K562 (cell line): ENCODE results near the gene SUSD5. TPM values are rescaled to one million over a fixed set of nuclear protein-coding genes. Genes with fewer than 3 reads are reported as not detected.

Experiments
- ESRRA ChIP-seq: fragments of 450-650 bp; IDR thresholded peaks from 2 replicates; pipeline ENCODE4 v1.6.1; 2014; ENCODE audit warnings: low read depth, mild to moderate bottlenecking, moderate library complexity, borderline replicate concordance
- JUNB ChIP-seq: fragments of 450-650 bp; formaldehyde crosslinking; conservative IDR thresholded peaks from 2 replicates; pipeline ENCODE4 v1.4.0; 2020; ENCODE audit warnings: mild to moderate bottlenecking
- KDM5B ChIP-seq: fragments of 200-600 bp; sonication (generic); IDR thresholded peaks from 2 replicates; pipeline ENCODE4 v1.6.1; 2012; ENCODE audit warnings: low read depth, mild to moderate bottlenecking, moderate library complexity, low read length, control low read depth, inconsistent platforms; ENCODE audit not compliant: insufficient replicate concordance
- MEF2D ChIP-seq: conservative IDR thresholded peaks from 2 replicates; pipeline ENCODE4 v1.6.1; 2016; ENCODE audit warnings: low read depth, missing genetic modification characterization, missing compliant biosample characterization
- RCOR1 ChIP-seq, 2 experiments: IDR thresholded peaks; 2 replicates each; pipeline ENCODE4 v1.6.1; 2012; ENCODE audit warnings: low read depth in 2 of 2, low read length in 2 of 2, borderline replicate concordance in 1 of 2, improper control_type of control experiment in 1 of 2
- SIN3A ChIP-seq, 2 experiments: fragments of 150-350 bp in 1 of 2; IDR thresholded peaks; 2 replicates each; pipeline ENCODE4 v1.6.1; 2011 to 2016; ENCODE audit warnings: borderline replicate concordance in 2 of 2, low read depth in 2 of 2, low read length in 2 of 2, mild to moderate bottlenecking in 2 of 2, moderate library complexity in 2 of 2; ENCODE audit not compliant: control insufficient read depth in 1 of 2
- ZBED1 ChIP-seq: IDR thresholded peaks from 2 replicates; pipeline ENCODE4 v1.6.1; 2014
- ZNF695 ChIP-seq: fragments of 450-650 bp; formaldehyde crosslinking; IDR thresholded peaks from 2 replicates; pipeline ENCODE4 v1.4.0; 2020; ENCODE audit warnings: mild to moderate bottlenecking, moderate library complexity
- polyA plus RNA-seq, 8 experiments: library from polyadenylated mRNA; depleted of rRNA in 4 of 8; stranded (reverse) in 5 of 8; unstranded in 3 of 8; fragments of >200 nt; fragmentation: Nextera tagmentation in 2 of 8; fragmentation: Illumina TruSeq in 1 of 8; extraction: Ambion mirVana in 2 of 8; extraction: Trizol in 1 of 8; gene quantifications; 2 replicates each; pipeline versions ENCODE4 v1.2.1 to v1.2.3, GENCODE V29; 2011 to 2014; ENCODE audit warnings: inconsistent platforms in 1 of 8, missing spikeins in 1 of 8
- total RNA-seq, 7 experiments: library from RNA; depleted of rRNA in 6 of 7; stranded (reverse); fragments of >200 nt in 6 of 7; fragmentation: Illumina TruSeq in 2 of 7; extraction: Trizol in 2 of 7; gene quantifications; 2 replicates each; pipeline versions ENCODE4 v1.2.1 to v1.2.3, GENCODE V29; 2011 to 2021; ENCODE audit warnings: low replicate concordance in 1 of 7
- TF ChIP-seq, protein P1 (sequence below): fragments of 450-650 bp; IDR thresholded peaks from 2 replicates; pipeline ENCODE4 v1.6.1; 2017; ENCODE audit warnings: antibody characterized with exemption, mild to moderate bottlenecking
- TF ChIP-seq, protein P2 (sequence below), 2 experiments: fragments of 450-650 bp; IDR thresholded peaks; 2 replicates each; pipeline ENCODE4 v1.6.1; 2018; ENCODE audit warnings: mild to moderate bottlenecking in 2 of 2, low read depth in 1 of 2; ENCODE audit not compliant: partially characterized antibody in 2 of 2
- TF ChIP-seq, protein P3 (sequence below): sonication (generic); formaldehyde crosslinking; IDR thresholded peaks from 2 replicates; pipeline ENCODE4 v1.8.0; 2022; ENCODE audit warnings: mild to moderate bottlenecking, missing genetic modification reagents
- TF ChIP-seq, protein P4 (sequence below): sonication (generic); formaldehyde crosslinking; IDR thresholded peaks from 2 replicates; pipeline ENCODE4 v1.8.1; 2023; ENCODE audit warnings: mild to moderate bottlenecking, missing genetic modification reagents, moderate library complexity

Gene SUSD5
- total and polyA plus RNA-seq, 9 of the 15 experiments (the other 6 are each of a cell fraction or from before 2014, with no cell fraction given), result not detected

DNA sequence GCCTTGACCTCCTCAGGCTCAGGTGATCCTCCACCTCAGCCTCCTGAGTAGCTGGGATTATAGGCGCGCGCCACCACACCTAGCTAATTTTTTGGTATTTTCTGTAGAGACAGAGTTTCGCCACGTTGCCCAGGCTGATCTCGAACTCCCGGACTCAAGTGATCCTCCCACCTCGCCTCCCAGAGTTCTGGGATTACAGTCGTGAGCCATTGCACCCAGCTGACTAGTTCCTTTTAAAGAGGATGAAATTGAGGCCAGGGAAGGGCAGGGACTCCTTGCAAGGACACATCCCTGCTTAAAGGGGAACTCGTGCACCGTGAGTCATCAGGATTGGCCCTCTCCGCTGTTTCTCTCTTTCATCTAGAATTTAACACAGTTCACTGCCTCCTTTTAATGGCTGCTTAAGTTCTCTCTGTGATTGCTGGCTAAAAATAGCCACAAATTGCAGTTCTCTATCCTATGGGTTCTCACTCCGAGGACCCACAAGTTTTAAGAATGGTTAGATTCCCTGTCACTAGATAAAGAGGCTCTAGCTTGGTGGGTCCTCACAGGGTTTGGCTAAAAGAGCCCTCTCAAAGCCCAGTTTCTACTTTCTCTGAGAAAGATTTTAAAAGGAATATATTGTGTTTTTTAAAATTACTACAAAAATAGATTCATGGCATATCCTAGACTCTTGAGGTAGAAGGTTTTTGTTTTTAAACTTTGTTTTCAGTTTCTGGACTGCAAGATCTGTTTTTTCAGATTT lies 103.4 kb downstream of the SUSD5 start (continued):
- TF ChIP-seq, protein P1, sequence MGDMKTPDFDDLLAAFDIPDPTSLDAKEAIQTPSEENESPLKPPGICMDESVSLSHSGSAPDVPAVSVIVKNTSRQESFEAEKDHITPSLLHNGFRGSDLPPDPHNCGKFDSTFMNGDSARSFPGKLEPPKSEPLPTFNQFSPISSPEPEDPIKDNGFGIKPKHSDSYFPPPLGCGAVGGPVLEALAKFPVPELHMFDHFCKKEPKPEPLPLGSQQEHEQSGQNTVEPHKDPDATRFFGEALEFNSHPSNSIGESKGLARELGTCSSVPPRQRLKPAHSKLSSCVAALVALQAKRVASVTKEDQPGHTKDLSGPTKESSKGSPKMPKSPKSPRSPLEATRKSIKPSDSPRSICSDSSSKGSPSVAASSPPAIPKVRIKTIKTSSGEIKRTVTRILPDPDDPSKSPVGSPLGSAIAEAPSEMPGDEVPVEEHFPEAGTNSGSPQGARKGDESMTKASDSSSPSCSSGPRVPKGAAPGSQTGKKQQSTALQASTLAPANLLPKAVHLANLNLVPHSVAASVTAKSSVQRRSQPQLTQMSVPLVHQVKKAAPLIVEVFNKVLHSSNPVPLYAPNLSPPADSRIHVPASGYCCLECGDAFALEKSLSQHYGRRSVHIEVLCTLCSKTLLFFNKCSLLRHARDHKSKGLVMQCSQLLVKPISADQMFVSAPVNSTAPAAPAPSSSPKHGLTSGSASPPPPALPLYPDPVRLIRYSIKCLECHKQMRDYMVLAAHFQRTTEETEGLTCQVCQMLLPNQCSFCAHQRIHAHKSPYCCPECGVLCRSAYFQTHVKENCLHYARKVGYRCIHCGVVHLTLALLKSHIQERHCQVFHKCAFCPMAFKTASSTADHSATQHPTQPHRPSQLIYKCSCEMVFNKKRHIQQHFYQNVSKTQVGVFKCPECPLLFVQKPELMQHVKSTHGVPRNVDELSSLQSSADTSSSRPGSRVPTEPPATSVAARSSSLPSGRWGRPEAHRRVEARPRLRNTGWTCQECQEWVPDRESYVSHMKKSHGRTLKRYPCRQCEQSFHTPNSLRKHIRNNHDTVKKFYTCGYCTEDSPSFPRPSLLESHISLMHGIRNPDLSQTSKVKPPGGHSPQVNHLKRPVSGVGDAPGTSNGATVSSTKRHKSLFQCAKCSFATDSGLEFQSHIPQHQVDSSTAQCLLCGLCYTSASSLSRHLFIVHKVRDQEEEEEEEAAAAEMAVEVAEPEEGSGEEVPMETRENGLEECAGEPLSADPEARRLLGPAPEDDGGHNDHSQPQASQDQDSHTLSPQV, result peak; percentile 84
- peak; percentile 25 to 90; a peak in 2 of 4 replicates for TF ChIP-seq RCOR1 (IDR thresholded peaks at IDR 0.05; ENCODE audit: borderline replicate concordance in 1 of 2, low read depth in 2 of 2, low read length in 2 of 2)
- TF ChIP-seq, protein P2, sequence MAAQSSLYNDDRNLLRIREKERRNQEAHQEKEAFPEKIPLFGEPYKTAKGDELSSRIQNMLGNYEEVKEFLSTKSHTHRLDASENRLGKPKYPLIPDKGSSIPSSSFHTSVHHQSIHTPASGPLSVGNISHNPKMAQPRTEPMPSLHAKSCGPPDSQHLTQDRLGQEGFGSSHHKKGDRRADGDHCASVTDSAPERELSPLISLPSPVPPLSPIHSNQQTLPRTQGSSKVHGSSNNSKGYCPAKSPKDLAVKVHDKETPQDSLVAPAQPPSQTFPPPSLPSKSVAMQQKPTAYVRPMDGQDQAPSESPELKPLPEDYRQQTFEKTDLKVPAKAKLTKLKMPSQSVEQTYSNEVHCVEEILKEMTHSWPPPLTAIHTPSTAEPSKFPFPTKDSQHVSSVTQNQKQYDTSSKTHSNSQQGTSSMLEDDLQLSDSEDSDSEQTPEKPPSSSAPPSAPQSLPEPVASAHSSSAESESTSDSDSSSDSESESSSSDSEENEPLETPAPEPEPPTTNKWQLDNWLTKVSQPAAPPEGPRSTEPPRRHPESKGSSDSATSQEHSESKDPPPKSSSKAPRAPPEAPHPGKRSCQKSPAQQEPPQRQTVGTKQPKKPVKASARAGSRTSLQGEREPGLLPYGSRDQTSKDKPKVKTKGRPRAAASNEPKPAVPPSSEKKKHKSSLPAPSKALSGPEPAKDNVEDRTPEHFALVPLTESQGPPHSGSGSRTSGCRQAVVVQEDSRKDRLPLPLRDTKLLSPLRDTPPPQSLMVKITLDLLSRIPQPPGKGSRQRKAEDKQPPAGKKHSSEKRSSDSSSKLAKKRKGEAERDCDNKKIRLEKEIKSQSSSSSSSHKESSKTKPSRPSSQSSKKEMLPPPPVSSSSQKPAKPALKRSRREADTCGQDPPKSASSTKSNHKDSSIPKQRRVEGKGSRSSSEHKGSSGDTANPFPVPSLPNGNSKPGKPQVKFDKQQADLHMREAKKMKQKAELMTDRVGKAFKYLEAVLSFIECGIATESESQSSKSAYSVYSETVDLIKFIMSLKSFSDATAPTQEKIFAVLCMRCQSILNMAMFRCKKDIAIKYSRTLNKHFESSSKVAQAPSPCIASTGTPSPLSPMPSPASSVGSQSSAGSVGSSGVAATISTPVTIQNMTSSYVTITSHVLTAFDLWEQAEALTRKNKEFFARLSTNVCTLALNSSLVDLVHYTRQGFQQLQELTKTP (IDR thresholded peaks at IDR 0.05; ENCODE audit: low read depth in 1 of 2, partially characterized antibody in 2 of 2), result peak in 1 of 2 experiments; percentile 41
- TF ChIP-seq, protein P3, sequence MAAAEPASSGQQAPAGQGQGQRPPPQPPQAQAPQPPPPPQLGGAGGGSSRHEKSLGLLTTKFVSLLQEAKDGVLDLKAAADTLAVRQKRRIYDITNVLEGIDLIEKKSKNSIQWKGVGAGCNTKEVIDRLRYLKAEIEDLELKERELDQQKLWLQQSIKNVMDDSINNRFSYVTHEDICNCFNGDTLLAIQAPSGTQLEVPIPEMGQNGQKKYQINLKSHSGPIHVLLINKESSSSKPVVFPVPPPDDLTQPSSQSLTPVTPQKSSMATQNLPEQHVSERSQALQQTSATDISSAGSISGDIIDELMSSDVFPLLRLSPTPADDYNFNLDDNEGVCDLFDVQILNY (CRISPR knock-in tag), result no peak
- TF ChIP-seq MEF2D (tag), result peak; percentile 95
- peak; percentile 64 for TF ChIP-seq JUNB (CRISPR knock-in tag)
- peak; percentile 51 for TF ChIP-seq KDM5B
- TF ChIP-seq, protein P4, sequence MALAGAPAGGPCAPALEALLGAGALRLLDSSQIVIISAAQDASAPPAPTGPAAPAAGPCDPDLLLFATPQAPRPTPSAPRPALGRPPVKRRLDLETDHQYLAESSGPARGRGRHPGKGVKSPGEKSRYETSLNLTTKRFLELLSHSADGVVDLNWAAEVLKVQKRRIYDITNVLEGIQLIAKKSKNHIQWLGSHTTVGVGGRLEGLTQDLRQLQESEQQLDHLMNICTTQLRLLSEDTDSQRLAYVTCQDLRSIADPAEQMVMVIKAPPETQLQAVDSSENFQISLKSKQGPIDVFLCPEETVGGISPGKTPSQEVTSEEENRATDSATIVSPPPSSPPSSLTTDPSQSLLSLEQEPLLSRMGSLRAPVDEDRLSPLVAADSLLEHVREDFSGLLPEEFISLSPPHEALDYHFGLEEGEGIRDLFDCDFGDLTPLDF (CRISPR knock-in tag), result no peak
- peak; percentile 19 to 47; a peak in 1 of 4 replicates for TF ChIP-seq SIN3A (IDR thresholded peaks at IDR 0.05; ENCODE audit: borderline replicate concordance in 2 of 2, control insufficient read depth in 1 of 2, low read depth in 2 of 2, low read length in 2 of 2)
- peak; percentile 90 for TF ChIP-seq ESRRA
- TF ChIP-seq ZBED1, result no peak
- no peak for TF ChIP-seq ZNF695 (CRISPR knock-in tag)
